T-helper 1 cell treated with Interleukin-12 subunit alpha and Interleukin-12 subunit beta and Interleukin-4 antibody, amounts not matched to agents 30 ng/mL and 1 ng/mL, for 36 hours (primary cell): ENCODE results near the gene USP17L28. TPM values are rescaled to one million over a fixed set of nuclear protein-coding genes. Genes with fewer than 3 reads are reported as not detected.
"Not testable (repeated sequence)": the region's sequence is repeated elsewhere in the genome, so short reads cannot be mapped to it uniquely, and the experiment has no call there.

Source experiments
- intact Hi-C: fragments of 100-400 bp; cut with micrococcal nuclease; formaldehyde crosslinking; loops from one replicate; pipeline ENCODE4 v1.15.1; 2024
- total RNA-seq: library from RNA; stranded (reverse); gene quantifications from 2 replicates; pipeline ENCODE4 v1.2.3, GENCODE V29; 2022

Gene USP17L28, protein sequence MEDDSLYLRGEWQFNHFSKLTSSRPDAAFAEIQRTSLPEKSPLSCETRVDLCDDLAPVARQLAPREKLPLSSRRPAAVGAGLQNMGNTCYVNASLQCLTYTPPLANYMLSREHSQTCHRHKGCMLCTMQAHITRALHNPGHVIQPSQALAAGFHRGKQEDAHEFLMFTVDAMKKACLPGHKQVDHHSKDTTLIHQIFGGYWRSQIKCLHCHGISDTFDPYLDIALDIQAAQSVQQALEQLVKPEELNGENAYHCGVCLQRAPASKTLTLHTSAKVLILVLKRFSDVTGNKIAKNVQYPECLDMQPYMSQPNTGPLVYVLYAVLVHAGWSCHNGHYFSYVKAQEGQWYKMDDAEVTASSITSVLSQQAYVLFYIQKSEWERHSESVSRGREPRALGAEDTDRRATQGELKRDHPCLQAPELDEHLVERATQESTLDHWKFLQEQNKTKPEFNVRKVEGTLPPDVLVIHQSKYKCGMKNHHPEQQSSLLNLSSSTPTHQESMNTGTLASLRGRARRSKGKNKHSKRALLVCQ
- total RNA-seq, result not detected in 2 replicates

GRCh38 chr4:9348593-9348992 is at the start of gene USP17L28:
TSS of gene USP17L28 (plus strand) at chr4:9348893. CDS start at chr4:9348893, 0 bp downstream.
- intact Hi-C loops, result not testable (repeated sequence)

DNA sequence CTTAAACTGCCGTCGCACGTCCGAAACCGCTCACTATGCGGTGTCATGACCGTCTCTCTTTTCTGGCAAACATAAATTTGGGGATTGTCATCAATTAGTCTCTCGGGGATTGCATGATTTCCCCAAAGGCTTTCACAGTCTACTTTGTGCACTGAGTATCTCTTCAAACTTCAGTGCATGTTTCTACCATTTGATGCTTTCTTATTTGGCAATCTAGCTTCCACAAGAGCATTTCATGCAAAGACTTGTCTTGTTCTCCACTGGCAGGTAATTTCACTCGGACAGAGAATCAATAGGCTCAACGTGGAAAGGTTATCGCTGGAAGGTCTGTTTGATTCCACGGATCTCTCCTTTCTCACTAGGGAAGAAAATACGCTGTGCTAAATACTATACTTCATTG is 24.5 kb upstream of the USP17L28 start:
- intact Hi-C loops, result not testable (repeated sequence)

DNA sequence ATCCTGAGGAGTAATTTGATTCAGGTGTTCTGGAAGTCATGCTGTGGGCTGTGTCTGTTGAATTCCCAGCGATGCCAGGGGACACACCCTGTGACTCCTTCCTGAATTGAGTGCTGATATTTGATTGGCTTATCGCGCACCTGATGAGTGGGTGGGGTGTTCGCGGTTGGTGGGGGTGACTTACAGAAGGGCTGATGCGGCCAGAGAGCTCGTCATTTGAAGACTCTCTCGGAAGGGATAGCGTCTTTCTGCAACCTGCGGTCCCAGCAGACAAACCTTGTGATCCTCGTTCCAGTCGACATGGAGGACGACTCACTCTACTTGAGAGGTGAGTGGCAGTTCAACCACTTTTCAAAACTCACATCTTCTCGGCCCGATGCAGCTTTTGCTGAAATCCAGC is 23.8 kb upstream of the USP17L28 start, which contains the start of gene USP17L24:
Gene USP17L24, plus strand, starts transcription at position 301 of the 400 bp plus-strand sequence. Its CDS starts 0 bp downstream, at position 301.
- intact Hi-C loops, result not testable (repeated sequence)

DNA sequence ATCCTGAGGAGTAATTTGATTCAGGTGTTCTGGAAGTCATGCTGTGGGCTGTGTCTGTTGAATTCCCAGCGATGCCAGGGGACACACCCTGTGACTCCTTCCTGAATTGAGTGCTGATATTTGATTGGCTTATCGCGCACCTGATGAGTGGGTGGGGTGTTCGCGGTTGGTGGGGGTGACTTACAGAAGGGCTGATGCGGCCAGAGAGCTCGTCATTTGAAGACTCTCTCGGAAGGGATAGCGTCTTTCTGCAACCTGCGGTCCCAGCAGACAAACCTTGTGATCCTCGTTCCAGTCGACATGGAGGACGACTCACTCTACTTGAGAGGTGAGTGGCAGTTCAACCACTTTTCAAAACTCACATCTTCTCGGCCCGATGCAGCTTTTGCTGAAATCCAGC is 19.1 kb upstream of the USP17L28 start, which contains the start of gene USP17L25:
Gene USP17L25, plus strand, starts transcription at position 301 of the 400 bp plus-strand sequence. Its CDS starts 0 bp downstream, at position 301.
- intact Hi-C loops, result not testable (repeated sequence)

DNA sequence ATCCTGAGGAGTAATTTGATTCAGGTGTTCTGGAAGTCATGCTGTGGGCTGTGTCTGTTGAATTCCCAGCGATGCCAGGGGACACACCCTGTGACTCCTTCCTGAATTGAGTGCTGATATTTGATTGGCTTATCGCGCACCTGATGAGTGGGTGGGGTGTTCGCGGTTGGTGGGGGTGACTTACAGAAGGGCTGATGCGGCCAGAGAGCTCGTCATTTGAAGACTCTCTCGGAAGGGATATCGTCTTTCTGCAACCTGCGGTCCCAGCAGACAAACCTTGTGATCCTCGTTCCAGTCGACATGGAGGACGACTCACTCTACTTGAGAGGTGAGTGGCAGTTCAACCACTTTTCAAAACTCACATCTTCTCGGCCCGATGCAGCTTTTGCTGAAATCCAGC is 14.3 kb upstream of the USP17L28 start, which contains the start of gene USP17L26:
Gene USP17L26, plus strand, starts transcription at position 301 of the 400 bp plus-strand sequence. Its CDS starts 0 bp downstream, at position 301.
- intact Hi-C loops, result not testable (repeated sequence)

- intact Hi-C loops, result not testable (repeated sequence)
Observed at GRCh38 chr4:9339103-9339502, 9.6 kb upstream of the USP17L28 start, which contains the start of gene USP17L5. TSS of gene USP17L5 (plus strand) at chr4:9339403. CDS start at chr4:9339403, 0 bp downstream.

- intact Hi-C loops, result not testable (repeated sequence)
Observed at GRCh38 chr4:9343848-9344247, 4.8 kb upstream of the USP17L28 start, which contains the start of gene USP17L27. TSS of gene USP17L27 (plus strand) at chr4:9344148. CDS start at chr4:9344148, 0 bp downstream.

DNA sequence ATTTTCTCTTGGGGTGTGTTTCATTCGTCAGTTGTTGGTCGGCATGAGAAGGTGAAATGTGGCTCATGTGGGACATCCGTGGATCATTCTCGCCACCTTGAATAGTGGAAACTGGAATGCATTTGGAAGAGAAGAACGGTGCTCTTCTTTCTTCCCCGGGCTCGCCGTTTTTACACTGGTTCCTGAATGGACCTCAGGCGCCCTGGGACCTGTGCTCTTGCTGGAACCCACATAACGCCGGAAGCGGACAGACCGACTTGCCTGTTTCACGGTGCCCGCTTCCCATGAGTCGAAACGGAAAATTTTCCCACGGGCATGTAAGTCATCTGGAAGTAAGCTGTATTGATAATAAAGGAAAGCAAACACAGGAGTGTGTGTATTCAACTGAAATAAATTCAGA is 2.2 kb downstream of the USP17L28 start:
- intact Hi-C loops, result not testable (repeated sequence)

GRCh38 chr4:9353338-9353737 is 4.6 kb downstream of the USP17L28 start, which contains the start of gene USP17L29:
TSS of gene USP17L29 (plus strand) at chr4:9353638. CDS start at chr4:9353638, 0 bp downstream.
- intact Hi-C loops, result not testable (repeated sequence)

DNA sequence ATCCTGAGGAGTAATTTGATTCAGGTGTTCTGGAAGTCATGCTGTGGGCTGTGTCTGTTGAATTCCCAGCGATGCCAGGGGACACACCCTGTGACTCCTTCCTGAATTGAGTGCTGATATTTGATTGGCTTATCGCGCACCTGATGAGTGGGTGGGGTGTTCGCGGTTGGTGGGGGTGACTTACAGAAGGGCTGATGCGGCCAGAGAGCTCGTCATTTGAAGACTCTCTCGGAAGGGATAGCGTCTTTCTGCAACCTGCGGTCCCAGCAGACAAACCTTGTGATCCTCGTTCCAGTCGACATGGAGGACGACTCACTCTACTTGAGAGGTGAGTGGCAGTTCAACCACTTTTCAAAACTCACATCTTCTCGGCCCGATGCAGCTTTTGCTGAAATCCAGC is 14.1 kb downstream of the USP17L28 start, which contains the start of gene USP17L30:
Gene USP17L30, plus strand, starts transcription at position 301 of the 400 bp plus-strand sequence. Its CDS starts 0 bp downstream, at position 301.
- intact Hi-C loops, result not testable (repeated sequence)

- intact Hi-C loops, result not testable (repeated sequence)
Observed at GRCh38 chr4:9379881-9380280, 31.2 kb downstream of the USP17L28 start.

DNA sequence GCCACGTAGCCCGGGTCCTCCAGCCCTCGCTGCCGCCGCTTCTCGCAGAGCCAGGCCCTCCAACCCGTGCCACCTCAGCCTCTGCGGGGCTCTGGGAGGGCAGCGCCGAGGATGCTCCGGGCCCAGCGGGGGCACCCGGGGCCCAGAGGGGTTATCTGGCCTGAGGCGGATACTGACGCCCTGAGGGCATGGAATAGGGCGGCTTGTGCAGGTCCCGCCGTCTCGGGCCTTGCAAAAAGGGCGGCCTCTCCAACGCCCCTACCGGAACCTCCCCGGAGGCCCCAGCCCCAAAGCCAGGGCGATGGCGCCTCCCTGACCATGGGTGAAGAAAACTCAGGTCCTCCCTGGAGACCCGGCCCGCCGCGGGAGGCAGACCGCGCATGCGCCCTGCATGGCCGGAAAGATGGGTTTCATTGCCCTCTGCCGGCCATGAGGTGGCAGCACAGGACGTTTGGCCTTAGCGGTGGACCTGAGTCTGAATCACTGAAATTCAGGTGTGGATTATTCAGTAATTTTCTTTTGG is 32.4 kb downstream of the USP17L28 start:
- intact Hi-C loops, result not testable (repeated sequence)

- intact Hi-C loops, result no loop called here
Observed at GRCh38 chr4:9384126-9384525, 35.4 kb downstream of the USP17L28 start.

- intact Hi-C loops, result not testable (repeated sequence)
Observed at GRCh38 chr4:9389001-9389400, 40.3 kb downstream of the USP17L28 start.

Other genes starting within 250 kb of the USP17L28 start
- not detected in 2 replicates for gene FAM90A26, start 178.5 kb upstream of the USP17L28 start, total RNA-seq
- gene USP17L10, start 138.2 kb upstream of the USP17L28 start, total RNA-seq, result not detected in 2 replicates
- not detected in 2 replicates for gene USP17L11, start 133.5 kb upstream of the USP17L28 start, total RNA-seq
- not detected in 2 replicates for gene USP17L12, start 128.7 kb upstream of the USP17L28 start, total RNA-seq
- gene USP17L13, start 124.0 kb upstream of the USP17L28 start, total RNA-seq, result not detected in 2 replicates
- not detected in 2 replicates for gene USP17L15, start 114.5 kb upstream of the USP17L28 start, total RNA-seq
- gene USP17L17, start 105.0 kb upstream of the USP17L28 start, total RNA-seq, result not detected in 2 replicates
- gene USP17L18, start 100.3 kb upstream of the USP17L28 start, total RNA-seq, result not detected in 2 replicates
- not detected in 2 replicates for gene USP17L19, start 95.5 kb upstream of the USP17L28 start, total RNA-seq
- not detected in 2 replicates for gene USP17L20, start 90.8 kb upstream of the USP17L28 start, total RNA-seq
- gene USP17L21, start 86.0 kb upstream of the USP17L28 start, total RNA-seq, result not detected in 2 replicates
- not detected in 2 replicates for gene USP17L22, start 81.3 kb upstream of the USP17L28 start, total RNA-seq
- not detected in 2 replicates for gene USP17L24, start 23.7 kb upstream of the USP17L28 start, total RNA-seq
- not detected in 2 replicates for gene USP17L25, start 19.0 kb upstream of the USP17L28 start, total RNA-seq
- not detected in 2 replicates for gene USP17L26, start 14.2 kb upstream of the USP17L28 start, total RNA-seq
- gene USP17L5, start 9.5 kb upstream of the USP17L28 start, total RNA-seq, result not detected in 2 replicates
- not detected in 2 replicates for gene USP17L27, start 4.7 kb upstream of the USP17L28 start, total RNA-seq
- not detected in 2 replicates for gene USP17L29, start 4.7 kb downstream of the USP17L28 start, total RNA-seq
- not detected in 2 replicates for gene USP17L30, start 14.2 kb downstream of the USP17L28 start, total RNA-seq
- not detected in 2 replicates for gene DEFB131A, start 95.5 kb downstream of the USP17L28 start, total RNA-seq